ENCODE measurements around the gene NKG7. TPM values are rescaled to one million over a fixed set of nuclear protein-coding genes. Genes with fewer than 3 reads are reported as not detected.
"Not testable (repeated sequence)": the region's sequence is repeated elsewhere in the genome, so short reads cannot be mapped to it uniquely, and the experiment has no call there.

NKG7 gene, protein sequence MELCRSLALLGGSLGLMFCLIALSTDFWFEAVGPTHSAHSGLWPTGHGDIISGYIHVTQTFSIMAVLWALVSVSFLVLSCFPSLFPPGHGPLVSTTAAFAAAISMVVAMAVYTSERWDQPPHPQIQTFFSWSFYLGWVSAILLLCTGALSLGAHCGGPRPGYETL
- 0.80 TPM for total RNA-seq
- 1 to 10 TPM; 1.6 to 3.9 (median 2.2) TPM for polyA plus RNA-seq (ENCODE audit: insufficient read depth in 1 of 8, insufficient read length in 8 of 8, low replicate concordance in 1 of 8)
- long read RNA-seq, donor 1, partial matches to known transcripts = 0 of 2 reads
- long read RNA-seq, donor 1, other reads (novel, unspliced or antisense) = 0 of 2 reads
- long read RNA-seq, donor 2 = 0 reads
- long read RNA-seq, donor 3 = 0 reads
- long read RNA-seq, donor 4, partial matches to known transcripts = 0 of 1 reads
- long read RNA-seq, donor 4, other reads (novel, unspliced or antisense) = 0 of 1 reads
- long read RNA-seq, donor 5, partial matches to known transcripts = 0 of 3 reads
- long read RNA-seq, donor 5, other reads (novel, unspliced or antisense) = 0 of 3 reads
- long read RNA-seq, donor 6, partial matches to known transcripts = 0 of 1 reads
- long read RNA-seq, donor 6, other reads (novel, unspliced or antisense) = 0 of 1 reads
- long read RNA-seq, donor 7, partial matches to known transcripts = 0 of 1 reads
- long read RNA-seq, donor 7, other reads (novel, unspliced or antisense) = 0 of 1 reads
- long read RNA-seq, donor 8 = 0 reads
- long read RNA-seq, donor 9, partial matches to known transcripts = 0 of 1 reads
- long read RNA-seq, donor 9, other reads (novel, unspliced or antisense) = 0 of 1 reads
- long read RNA-seq, donor 10, partial matches to known transcripts = 0 of 3 reads
- long read RNA-seq, donor 10, other reads (novel, unspliced or antisense) = 0 of 3 reads
- long read RNA-seq, donor 11 = 0 reads

GRCh38 chr19:51372649-51373504 is at the start of gene NKG7:
Gene NKG7 (minus strand): TSS chr19:51372654. CDS start chr19:51372535, 119 bp downstream.
- no peak for DNase-seq
- 38% methylated on average over 1 of the region's 9 CpGs for WGBS (ENCODE audit: insufficient coverage)
- no peaks in the 10 kb centered on the region for H3K9me3 ChIP-seq (replicated peaks; ENCODE audit: control insufficient read depth, low read depth, low read length)
- H3K4me1 ChIP-seq (ENCODE audit: control insufficient read depth, insufficient read depth, low read length) = peaks cover 10% of the 10 kb centered on the region
- no peaks in the 10 kb centered on the region for H3K27me3 ChIP-seq (ENCODE audit: control insufficient read depth, insufficient read depth, low read length)
- H3K36me3 ChIP-seq (ENCODE audit: control insufficient read depth, insufficient read depth, low read length) = no peaks in the 10 kb centered on the region
- H3K27ac ChIP-seq (ENCODE audit: low read length) = no peak within 1 kb of the TSS
- H3K4me3 ChIP-seq (ENCODE audit: low read length) = no peak within 1 kb of the TSS

GRCh38 chr19:51422053-51422448 is 49.6 kb upstream of the NKG7 start:
- H3K9me3 ChIP-seq (replicated peaks; ENCODE audit: control insufficient read depth, low read depth, low read length) = no peaks in the 10 kb centered on the region
- peaks cover 3% of the 10 kb centered on the region for H3K27me3 ChIP-seq (ENCODE audit: control insufficient read depth, insufficient read depth, low read length)
- H3K36me3 ChIP-seq (ENCODE audit: control insufficient read depth, insufficient read depth, low read length) = no peaks in the 10 kb centered on the region
- no peak overlapping the region for H3K27ac ChIP-seq (ENCODE audit: low read length)
- WGBS (ENCODE audit: insufficient coverage) = 7% methylated on average over 17 of the region's 19 CpGs
- H3K4me3 ChIP-seq (ENCODE audit: low read length) = no peak overlapping the region
- no peaks in the 10 kb centered on the region for H3K4me1 ChIP-seq (ENCODE audit: control insufficient read depth, insufficient read depth, low read length)
- peak; percentile 66 for DNase-seq

DNA sequence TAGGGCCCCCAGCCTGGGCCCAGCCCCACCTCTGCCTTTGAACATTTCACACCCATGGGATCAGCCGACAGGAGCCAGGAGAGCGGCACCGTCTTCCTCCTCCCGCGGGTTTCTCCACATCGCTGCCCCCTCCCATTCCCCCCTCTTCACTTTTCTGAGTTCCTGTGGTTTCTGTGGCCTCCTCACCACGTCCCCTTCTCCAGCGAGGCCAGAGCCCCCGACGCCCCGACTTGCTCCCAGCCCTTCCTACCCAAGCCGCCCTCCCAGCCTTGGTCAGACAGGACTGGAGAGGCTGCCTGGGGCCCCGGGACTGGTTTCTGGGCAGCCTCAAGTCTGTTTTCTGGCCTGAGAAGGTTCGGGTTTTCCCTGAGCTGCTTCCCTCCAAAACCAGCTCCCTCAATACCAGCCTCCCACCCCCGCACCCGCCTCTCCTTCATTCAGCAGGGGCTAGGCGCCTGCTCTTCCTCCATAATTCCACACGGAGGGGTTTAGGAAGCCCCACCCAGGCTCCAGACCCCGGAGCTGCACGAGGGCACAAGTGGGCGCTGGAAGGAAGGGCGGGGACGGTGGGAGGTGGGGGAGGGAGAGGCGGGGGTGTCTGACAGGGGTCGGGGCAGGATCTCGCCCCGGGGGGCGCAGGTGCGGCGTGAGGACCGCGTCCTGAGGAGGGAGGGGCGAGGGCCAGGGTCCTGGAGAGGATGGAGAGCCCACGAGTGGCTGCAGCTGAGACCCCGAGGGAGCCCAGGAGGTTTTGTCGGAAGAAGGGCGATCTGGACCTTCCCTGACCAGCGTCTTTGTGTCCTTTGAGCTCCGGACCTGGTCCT is 49.0 kb upstream of the NKG7 start:
- peaks cover 3% of the 10 kb centered on the region for H3K27me3 ChIP-seq (ENCODE audit: control insufficient read depth, insufficient read depth, low read length)
- DNase-seq = no peak
- no peaks in the 10 kb centered on the region for H3K9me3 ChIP-seq (replicated peaks; ENCODE audit: control insufficient read depth, low read depth, low read length)
- 12% methylated on average over 23 of the region's 39 CpGs for WGBS (ENCODE audit: insufficient coverage)
- H3K4me1 ChIP-seq (ENCODE audit: control insufficient read depth, insufficient read depth, low read length) = no peaks in the 10 kb centered on the region
- H3K4me3 ChIP-seq (ENCODE audit: low read length) = no peak overlapping the region
- no peak overlapping the region for H3K27ac ChIP-seq (ENCODE audit: low read length)
- no peaks in the 10 kb centered on the region for H3K36me3 ChIP-seq (ENCODE audit: control insufficient read depth, insufficient read depth, low read length)

DNA sequence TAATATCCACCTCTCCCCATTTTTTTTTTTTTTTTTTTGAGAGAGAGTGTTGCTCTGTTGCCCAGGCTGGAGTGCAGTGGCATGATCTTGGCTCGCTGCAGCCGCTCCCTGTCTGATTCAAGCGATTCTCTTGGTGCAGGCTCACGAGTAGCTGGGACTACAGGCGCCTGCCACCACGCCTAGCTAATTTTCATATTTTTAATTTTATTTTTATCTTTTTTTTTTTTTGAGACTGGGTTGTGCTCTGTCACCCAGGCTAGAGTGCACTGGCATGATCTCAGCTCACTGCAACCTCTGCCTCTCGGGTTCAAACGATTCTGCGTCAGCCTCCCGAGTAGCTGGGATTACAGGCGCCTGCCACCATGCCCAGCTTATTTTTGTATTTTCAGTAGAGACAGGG is 48.1 kb upstream of the NKG7 start:
- not testable (repeated sequence) for H3K36me3 ChIP-seq (ENCODE audit: control insufficient read depth, insufficient read depth, low read length); H3K4me3 ChIP-seq (ENCODE audit: low read length); H3K4me1 ChIP-seq (ENCODE audit: control insufficient read depth, insufficient read depth, low read length); H3K9me3 ChIP-seq (replicated peaks; ENCODE audit: control insufficient read depth, low read depth, low read length); H3K27me3 ChIP-seq (ENCODE audit: control insufficient read depth, insufficient read depth, low read length); H3K27ac ChIP-seq (ENCODE audit: low read length); DNase-seq
- whole genome bisulfite sequencing (ENCODE audit: insufficient coverage) = 93% methylated on average over 5 of the region's 11 CpGs

DNA sequence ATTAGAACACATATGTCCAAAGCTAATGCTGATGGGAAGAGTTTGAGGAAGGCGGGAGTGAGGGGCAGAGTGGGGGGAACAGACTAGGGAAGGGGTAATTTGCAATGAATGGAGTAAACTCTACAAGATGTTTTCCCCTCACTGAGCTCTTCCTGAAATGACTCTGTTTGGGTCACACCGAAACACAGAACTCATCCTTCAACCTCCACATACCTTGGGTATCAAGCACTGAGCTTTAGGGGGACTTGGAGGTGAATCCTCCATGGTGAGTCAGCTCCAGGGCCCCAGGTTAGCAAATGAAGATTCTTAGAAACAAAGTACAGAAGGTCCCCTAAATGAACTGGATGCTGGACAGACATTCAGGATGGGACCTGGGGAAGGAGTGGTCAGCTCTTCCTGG is 46.3 kb upstream of the NKG7 start:
- no peak overlapping the region for H3K4me3 ChIP-seq (ENCODE audit: low read length)
- H3K9me3 ChIP-seq (replicated peaks; ENCODE audit: control insufficient read depth, low read depth, low read length) = no peaks in the 10 kb centered on the region
- no peak for DNase-seq
- no peaks in the 10 kb centered on the region for H3K4me1 ChIP-seq (ENCODE audit: control insufficient read depth, insufficient read depth, low read length)
- no CpG with 5 or more reads among the region's 2 CpGs for WGBS (ENCODE audit: insufficient coverage)
- no peak overlapping the region for H3K27ac ChIP-seq (ENCODE audit: low read length)
- H3K36me3 ChIP-seq (ENCODE audit: control insufficient read depth, insufficient read depth, low read length) = no peaks in the 10 kb centered on the region
- H3K27me3 ChIP-seq (ENCODE audit: control insufficient read depth, insufficient read depth, low read length) = peaks cover 3% of the 10 kb centered on the region

DNA sequence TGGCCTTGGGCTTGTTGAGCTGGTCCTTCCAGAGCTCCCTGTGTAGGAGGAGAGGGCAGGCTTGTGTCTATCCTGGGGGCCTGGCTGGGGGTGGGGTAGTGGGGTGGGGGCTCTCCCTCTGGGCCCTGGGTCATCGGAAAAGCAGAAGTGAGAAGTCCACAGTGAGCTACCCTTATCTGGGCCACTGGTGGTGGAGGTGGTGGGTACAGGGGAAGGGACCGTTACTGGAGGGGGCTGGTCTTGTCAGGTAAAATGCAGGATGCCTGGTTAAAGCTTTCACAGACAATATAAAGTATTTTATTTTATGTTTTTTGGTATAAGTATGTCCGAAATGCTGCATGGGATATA is 45.3 kb upstream of the NKG7 start:
- Histone ChIP-seq H3K9me3 (replicated peaks; ENCODE audit: control insufficient read depth, low read depth, low read length) (no peaks in the 10 kb centered on the region), H3K4me1 (ENCODE audit: control insufficient read depth, insufficient read depth, low read length) (no peaks in the 10 kb centered on the region), H3K36me3 (ENCODE audit: control insufficient read depth, insufficient read depth, low read length) (no peaks in the 10 kb centered on the region), H3K4me3 (ENCODE audit: low read length) (no peak overlapping the region), H3K27me3 (ENCODE audit: control insufficient read depth, insufficient read depth, low read length) (peaks cover 3% of the 10 kb centered on the region), H3K27ac (ENCODE audit: low read length) (no peak overlapping the region)
- 60% methylated on average over 1 of the region's 3 CpGs for WGBS (ENCODE audit: insufficient coverage)
- no peak for DNase-seq

GRCh38 chr19:51417107-51417809 is 44.8 kb upstream of the NKG7 start, which contains the start of gene SIGLEC10:
Gene SIGLEC10 (minus strand): TSS chr19:51417642. CDS start chr19:51417581, 61 bp downstream.
- Histone ChIP-seq H3K27me3 (ENCODE audit: control insufficient read depth, insufficient read depth, low read length) (peaks cover 3% of the 10 kb centered on the region), H3K27ac (ENCODE audit: low read length) (peak within 1 kb of the TSS; percentile 13), H3K4me1 (ENCODE audit: control insufficient read depth, insufficient read depth, low read length) (no peaks in the 10 kb centered on the region), H3K9me3 (replicated peaks; ENCODE audit: control insufficient read depth, low read depth, low read length) (no peaks in the 10 kb centered on the region), H3K36me3 (ENCODE audit: control insufficient read depth, insufficient read depth, low read length) (no peaks in the 10 kb centered on the region), H3K4me3 (ENCODE audit: low read length) (no peak within 1 kb of the TSS)
- 40% methylated on average over 17 of the region's 21 CpGs for WGBS (ENCODE audit: insufficient coverage)
- DNase-seq = peak; percentile 56

GRCh38 chr19:51416422-51416821 is 44.0 kb upstream of the NKG7 start:
- not testable (repeated sequence) for H3K36me3 ChIP-seq (ENCODE audit: control insufficient read depth, insufficient read depth, low read length); H3K4me1 ChIP-seq (ENCODE audit: control insufficient read depth, insufficient read depth, low read length); H3K27ac ChIP-seq (ENCODE audit: low read length); H3K27me3 ChIP-seq (ENCODE audit: control insufficient read depth, insufficient read depth, low read length); H3K4me3 ChIP-seq (ENCODE audit: low read length); H3K9me3 ChIP-seq (replicated peaks; ENCODE audit: control insufficient read depth, low read depth, low read length); DNase-seq
- WGBS (ENCODE audit: insufficient coverage) = 75% methylated on average over 3 of the region's 15 CpGs

- H3K4me1 ChIP-seq (ENCODE audit: control insufficient read depth, insufficient read depth, low read length) = no peaks in the 10 kb centered on the region
- no peak for DNase-seq
- no peak overlapping the region for H3K27ac ChIP-seq (ENCODE audit: low read length)
- WGBS (ENCODE audit: insufficient coverage) = 76% methylated on average over 6 of the region's 12 CpGs
- H3K9me3 ChIP-seq (replicated peaks; ENCODE audit: control insufficient read depth, low read depth, low read length) = no peaks in the 10 kb centered on the region
- H3K4me3 ChIP-seq (ENCODE audit: low read length) = no peak overlapping the region
- H3K27me3 ChIP-seq (ENCODE audit: control insufficient read depth, insufficient read depth, low read length) = no peaks in the 10 kb centered on the region
- no peaks in the 10 kb centered on the region for H3K36me3 ChIP-seq (ENCODE audit: control insufficient read depth, insufficient read depth, low read length)
Observed at GRCh38 chr19:51415187-51415586, 42.7 kb upstream of the NKG7 start.

Data from muscle of leg (tissue), 16 donors.